Smooth muscle cell (in vitro differentiated cells): ENCODE data around the gene RADIL. TPM values are rescaled to one million over a fixed set of nuclear protein-coding genes. Genes with fewer than 3 reads are reported as not detected.

Source experiments
- DNase-seq: peaks from one replicate; lab custom pipeline; 2025; ENCODE audit not compliant: unreplicated experiment; lab: John Stamatoyannopoulos, UW
- H2AFZ ChIP-seq: fragments of 200-600 bp; sonication (generic); 2 replicates; pipeline ENCODE4 v1.6.0; 2016; ENCODE audit warnings: antibody characterized with exemption, low read depth, mild to moderate bottlenecking
- H3F3A ChIP-seq: fragments of 200-600 bp; sonication (generic); 2 replicates; pipeline ENCODE4 v1.6.0; 2017; ENCODE audit warnings: antibody characterized with exemption, low read depth
- H3K27ac ChIP-seq: fragments of 200-600 bp; sonication (generic); 2 replicates; pipeline ENCODE4 v1.5.1; 2016; ENCODE audit warnings: low read depth, mild to moderate bottlenecking
- H3K27me3 ChIP-seq: fragments of 200-600 bp; sonication (generic); 2 replicates; pipeline ENCODE4 v1.6.1; 2016; ENCODE audit warnings: low read depth, mild to moderate bottlenecking
- H3K36me3 ChIP-seq: fragments of 200-600 bp; sonication (generic); 2 replicates; pipeline ENCODE4 v1.5.1; 2016; ENCODE audit warnings: low read depth
- H3K4me1 ChIP-seq: fragments of 200-600 bp; sonication (generic); 2 replicates; pipeline ENCODE4 v1.5.1; 2016; ENCODE audit warnings: low read depth
- H3K4me2 ChIP-seq: fragments of 200-600 bp; sonication (generic); 2 replicates; pipeline ENCODE4 v1.6.0; 2016; ENCODE audit warnings: mild to moderate bottlenecking
- H3K4me3 ChIP-seq: fragments of 200-600 bp; sonication (generic); 2 replicates; pipeline ENCODE4 v1.5.1; 2016; ENCODE audit warnings: mild to moderate bottlenecking
- H3K79me2 ChIP-seq: fragments of 200-600 bp; sonication (generic); 2 replicates; pipeline ENCODE4 v1.6.0; 2016; ENCODE audit warnings: low read depth, mild to moderate bottlenecking
- H3K9ac ChIP-seq: fragments of 200-600 bp; sonication (generic); 2 replicates; pipeline ENCODE4 v1.6.0; 2016; ENCODE audit warnings: low read depth
- H3K9me3 ChIP-seq: fragments of 200-600 bp; sonication (generic); replicated peaks from 2 replicates; pipeline ENCODE4 v1.5.1; 2016; ENCODE audit warnings: low read depth
- H4K20me1 ChIP-seq: fragments of 200-600 bp; sonication (generic); 2 replicates; pipeline ENCODE4 v1.6.0; 2016; ENCODE audit warnings: low read depth
- WGBS: methylation state at CpG from one replicate; pipeline ENCODE4 v1.1.7; 2016; ENCODE audit warnings: low lambda C conversion rate; 5-methylcytosine and 5-hydroxymethylcytosine counted together
- polyA plus RNA-seq: library from polyadenylated mRNA; unstranded; fragments of >200 nt; fragmentation: Nextera tagmentation; extraction: Ambion mirVana; gene quantifications from 2 replicates; pipeline ENCODE4 v1.2.1, GENCODE V29; 2016
- total RNA-seq: library from RNA; depleted of rRNA; stranded (reverse); fragments of >200 nt; gene quantifications from 2 replicates; pipeline ENCODE4 v1.2.3, GENCODE V29; 2014
- TF ChIP-seq, protein P1 (sequence below): fragments of 200-600 bp; sonication (generic); IDR thresholded peaks from 2 replicates; pipeline ENCODE4 v1.5.1; 2017; ENCODE audit warnings: borderline replicate concordance, mild to moderate bottlenecking, antibody characterized with exemption; ENCODE audit not compliant: insufficient read depth, poor library complexity, severe bottlenecking

Gene RADIL
- total and polyA plus RNA-seq, 2 experiments from 2014 or later = 4.7 to 10.7 TPM

DNA sequence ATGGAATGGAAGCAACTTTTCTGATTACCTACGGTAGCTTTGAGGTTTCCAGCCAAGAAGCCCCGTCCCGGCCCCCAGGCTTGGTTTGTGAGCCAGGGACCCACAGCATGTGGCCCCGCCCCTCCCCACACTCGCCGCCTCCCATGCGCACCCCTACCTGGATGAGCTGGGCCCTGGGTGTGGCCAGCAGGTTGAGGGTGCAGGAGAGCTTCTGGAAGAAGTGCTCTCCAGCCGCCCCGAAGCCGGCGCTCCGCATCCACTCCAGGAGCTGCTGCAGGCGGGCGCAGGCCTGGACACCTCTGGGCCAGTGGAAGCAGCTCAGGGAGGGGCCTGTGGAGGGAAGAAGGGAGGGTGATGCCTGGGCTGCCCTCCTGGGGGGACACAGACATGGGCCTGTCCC lies 68.4 kb downstream of the RADIL start:
- H3K4me1 ChIP-seq = no peaks in the 10 kb centered on the region
- no peaks in the 10 kb centered on the region for H3K9me3 ChIP-seq
- WGBS = 96% methylated on average over 14 of the region's 14 CpGs
- no peaks in the 10 kb centered on the region for H3K79me2 ChIP-seq
- H3K27ac ChIP-seq = no peak overlapping the region
- H3K36me3 ChIP-seq = no peaks in the 10 kb centered on the region
- no peak for DNase-seq
- no peaks in the 10 kb centered on the region for H4K20me1 ChIP-seq
- H3K4me3 ChIP-seq = no peak overlapping the region
- no peak overlapping the region for H3K9ac ChIP-seq
- H2AFZ ChIP-seq = no peak overlapping the region
- no peaks in the 10 kb centered on the region for H3F3A ChIP-seq
- no peaks in the 10 kb centered on the region for H3K27me3 ChIP-seq
- TF ChIP-seq, protein P1, sequence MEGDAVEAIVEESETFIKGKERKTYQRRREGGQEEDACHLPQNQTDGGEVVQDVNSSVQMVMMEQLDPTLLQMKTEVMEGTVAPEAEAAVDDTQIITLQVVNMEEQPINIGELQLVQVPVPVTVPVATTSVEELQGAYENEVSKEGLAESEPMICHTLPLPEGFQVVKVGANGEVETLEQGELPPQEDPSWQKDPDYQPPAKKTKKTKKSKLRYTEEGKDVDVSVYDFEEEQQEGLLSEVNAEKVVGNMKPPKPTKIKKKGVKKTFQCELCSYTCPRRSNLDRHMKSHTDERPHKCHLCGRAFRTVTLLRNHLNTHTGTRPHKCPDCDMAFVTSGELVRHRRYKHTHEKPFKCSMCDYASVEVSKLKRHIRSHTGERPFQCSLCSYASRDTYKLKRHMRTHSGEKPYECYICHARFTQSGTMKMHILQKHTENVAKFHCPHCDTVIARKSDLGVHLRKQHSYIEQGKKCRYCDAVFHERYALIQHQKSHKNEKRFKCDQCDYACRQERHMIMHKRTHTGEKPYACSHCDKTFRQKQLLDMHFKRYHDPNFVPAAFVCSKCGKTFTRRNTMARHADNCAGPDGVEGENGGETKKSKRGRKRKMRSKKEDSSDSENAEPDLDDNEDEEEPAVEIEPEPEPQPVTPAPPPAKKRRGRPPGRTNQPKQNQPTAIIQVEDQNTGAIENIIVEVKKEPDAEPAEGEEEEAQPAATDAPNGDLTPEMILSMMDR = no peak
- H3K4me2 ChIP-seq = no peak overlapping the region

DNA sequence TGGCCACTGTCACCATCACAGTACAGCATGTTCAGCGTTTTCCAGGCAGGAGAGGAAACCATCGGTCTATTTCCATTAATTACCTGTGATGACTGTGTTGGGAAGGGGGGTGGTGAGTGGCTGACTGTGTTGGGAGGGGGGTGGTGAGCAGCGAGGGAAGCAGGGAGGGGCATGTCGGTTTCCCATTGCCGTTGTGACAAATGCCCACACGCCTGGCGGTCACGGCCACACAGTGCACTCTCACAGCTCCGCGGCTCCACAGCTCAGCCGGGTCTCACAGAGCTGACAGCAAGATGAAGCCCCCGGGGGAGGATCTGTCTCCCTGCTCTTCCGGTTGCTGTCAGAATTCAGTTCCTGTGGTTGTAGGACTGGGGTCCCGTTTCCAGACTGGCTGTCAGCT lies 69.1 kb downstream of the RADIL start:
- Histone ChIP-seq H4K20me1 (no peaks in the 10 kb centered on the region), H3K4me2 (no peak overlapping the region), H3K27ac (no peak overlapping the region), H3F3A (no peaks in the 10 kb centered on the region), H3K36me3 (no peaks in the 10 kb centered on the region), H3K9ac (no peak overlapping the region), H3K9me3 (no peaks in the 10 kb centered on the region), H3K4me3 (no peak overlapping the region), H2AFZ (no peak overlapping the region), H3K27me3 (no peaks in the 10 kb centered on the region), H3K79me2 (no peaks in the 10 kb centered on the region), H3K4me1 (no peaks in the 10 kb centered on the region)
- TF ChIP-seq, protein P1 = no peak
- 94% methylated on average over 11 of the region's 14 CpGs for WGBS
- no peak for DNase-seq

DNA sequence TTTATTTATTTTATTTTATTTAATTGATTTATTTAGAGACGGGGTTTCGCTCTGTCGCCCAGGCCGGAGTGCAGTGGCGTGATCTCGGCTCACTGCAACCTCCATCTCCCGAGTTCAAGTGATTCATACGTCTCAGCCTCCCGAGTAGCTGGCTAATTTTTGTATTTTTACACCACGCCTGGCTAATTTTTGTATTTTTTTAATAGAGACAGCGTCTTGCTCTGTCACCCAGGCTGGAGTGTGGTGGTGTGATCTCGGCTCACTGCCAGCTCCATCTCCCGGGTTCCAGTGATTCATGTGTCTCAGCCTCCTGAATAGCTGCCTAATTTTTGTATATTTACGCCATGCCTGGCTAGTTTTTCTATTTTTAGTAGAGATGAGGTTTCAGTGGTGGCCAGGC lies 73.8 kb downstream of the RADIL start:
- TF ChIP-seq, protein P1 = no peak
- Histone ChIP-seq H3K27ac (no peak overlapping the region), H3K4me3 (no peak overlapping the region), H3F3A (no peaks in the 10 kb centered on the region), H3K4me2 (no peak overlapping the region), H2AFZ (no peak overlapping the region), H3K36me3 (no peaks in the 10 kb centered on the region), H3K27me3 (no peaks in the 10 kb centered on the region), H3K79me2 (no peaks in the 10 kb centered on the region), H3K9me3 (no peaks in the 10 kb centered on the region), H3K4me1 (no peaks in the 10 kb centered on the region), H3K9ac (no peak overlapping the region), H4K20me1 (no peaks in the 10 kb centered on the region)
- 96% methylated on average over 14 of the region's 14 CpGs for WGBS
- DNase-seq = no peak

DNA sequence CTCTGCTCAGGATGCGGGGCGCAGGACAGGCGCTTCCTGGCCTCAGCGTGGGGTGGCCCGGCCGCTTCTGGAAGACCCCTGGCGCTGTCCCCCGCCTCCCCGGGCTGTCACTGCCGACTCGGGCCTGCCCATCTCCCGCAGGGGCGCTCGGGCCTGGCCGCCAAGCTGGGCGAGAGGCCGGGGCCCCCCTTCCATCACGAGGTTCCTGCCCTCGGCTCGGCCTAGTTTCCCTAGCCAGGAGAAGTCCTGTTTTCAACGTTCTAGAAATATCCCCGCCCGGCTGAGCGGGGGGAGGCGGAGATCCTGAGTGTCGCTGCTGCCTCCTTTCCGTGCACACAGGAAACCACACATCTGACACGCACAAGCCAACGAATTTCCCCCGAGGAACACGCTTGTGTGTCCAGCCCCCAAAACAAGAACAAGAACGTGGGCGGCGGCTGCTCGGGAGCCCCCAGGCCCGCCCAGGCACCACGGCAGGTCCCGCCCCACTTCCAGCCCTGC lies 74.4 kb downstream of the RADIL start:
- Histone ChIP-seq H3K36me3 (no peaks in the 10 kb centered on the region), H3K27ac (no peak overlapping the region), H3F3A (no peaks in the 10 kb centered on the region), H3K9ac (no peak overlapping the region), H3K27me3 (no peaks in the 10 kb centered on the region), H4K20me1 (no peaks in the 10 kb centered on the region), H3K79me2 (no peaks in the 10 kb centered on the region), H3K4me3 (no peak overlapping the region), H3K4me2 (no peak overlapping the region), H2AFZ (no peak overlapping the region), H3K9me3 (no peaks in the 10 kb centered on the region), H3K4me1 (no peaks in the 10 kb centered on the region)
- no peak for DNase-seq
- WGBS = 96% methylated on average over 36 of the region's 38 CpGs
- TF ChIP-seq, protein P1 = no peak
